ENCODE measurements around the gene TUBA8.

The TUBA8 gene

GRCh38 chr22:18077087-18077638, 33.4 kb upstream of the TUBA8 start:
- no peak for DNase-seq (ENCODE audit: low spot score)

- DNase-seq (ENCODE audit: low spot score) = peak; percentile 92
These were observed 32.8 kb upstream of the TUBA8 start, which contains the start of gene PEX26 for GRCh38 chr22:18077639-18078328. Gene PEX26, plus strand, starts transcription at chr22:18077990. Its CDS starts 387 bp downstream, at chr22:18078377.

- DNase-seq (ENCODE audit: low spot score) = no peak
These were observed 32.1 kb upstream of the TUBA8 start for GRCh38 chr22:18078329-18079041.

GRCh38 chr22:18079706-18080233, 30.8 kb upstream of the TUBA8 start:
- DNase-seq (ENCODE audit: low spot score) = no peak

GRCh38 chr22:18081416-18081815, 29.2 kb upstream of the TUBA8 start:
- DNase-seq (ENCODE audit: low spot score) = no peak

GRCh38 chr22:18082467-18082866, 28.1 kb upstream of the TUBA8 start:
- no peak for DNase-seq (ENCODE audit: low spot score)

- DNase-seq (ENCODE audit: low spot score) = no peak
These were observed 27.2 kb upstream of the TUBA8 start for GRCh38 chr22:18083406-18083805.

GRCh38 chr22:18085188-18085587, 25.4 kb upstream of the TUBA8 start:
- no peak for DNase-seq (ENCODE audit: low spot score)

- no peak for DNase-seq (ENCODE audit: low spot score)
These were observed 23.2 kb upstream of the TUBA8 start for GRCh38 chr22:18087350-18087855.

- DNase-seq (ENCODE audit: low spot score) = no peak
These were observed 21.6 kb upstream of the TUBA8 start for GRCh38 chr22:18088825-18089568.

GRCh38 chr22:18090286-18090685, 20.3 kb upstream of the TUBA8 start:
- DNase-seq (ENCODE audit: low spot score) = no peak

GRCh38 chr22:18091478-18091877, 19.1 kb upstream of the TUBA8 start:
- DNase-seq (ENCODE audit: low spot score) = no peak

- no peak for DNase-seq (ENCODE audit: low spot score)
These were observed 18.6 kb upstream of the TUBA8 start for GRCh38 chr22:18091916-18092526.

- no peak for DNase-seq (ENCODE audit: low spot score)
These were observed 16.9 kb upstream of the TUBA8 start for GRCh38 chr22:18093661-18094060.

GRCh38 chr22:18095101-18095805, 15.4 kb upstream of the TUBA8 start:
- no peak for DNase-seq (ENCODE audit: low spot score)

- DNase-seq (ENCODE audit: low spot score) = no peak
These were observed 13.8 kb upstream of the TUBA8 start for GRCh38 chr22:18096823-18097222.

- no peak for DNase-seq (ENCODE audit: low spot score)
These were observed 9.8 kb upstream of the TUBA8 start for GRCh38 chr22:18100781-18101180.

GRCh38 chr22:18101536-18101935, 9.1 kb upstream of the TUBA8 start:
- no peak for DNase-seq (ENCODE audit: low spot score)

- DNase-seq (ENCODE audit: low spot score) = no peak
These were observed 6.9 kb upstream of the TUBA8 start for GRCh38 chr22:18103527-18104269.

GRCh38 chr22:18104566-18104965, 6.0 kb upstream of the TUBA8 start:
- DNase-seq (ENCODE audit: low spot score) = no peak

All from SK-N-DZ (cell line).